Measurements from ENCODE around the gene CTNNA3. TPM values are rescaled to one million over a fixed set of nuclear protein-coding genes. Genes with fewer than 3 reads are reported as not detected.
"Not testable (repeated sequence)": the region's sequence is repeated elsewhere in the genome, so short reads cannot be mapped to it uniquely, and the experiment has no call there.

CTNNA3 gene
- 0.05 TPM for polyA plus RNA-seq (2012; ENCODE audit: insufficient read depth, insufficient read length, low read depth)

- DNase-seq, result no peak
- no peaks in the 10 kb centered on the region for H3K9me3 ChIP-seq
These were observed at the start of gene CTNNA3 for GRCh38 chr10:67696029-67696428. Gene CTNNA3, minus strand, starts transcription at chr10:67696195.

GRCh38 chr10:67735430-67735829 is 39.4 kb upstream of the CTNNA3 start:
- H3K27me3 ChIP-seq, result no peaks in the 10 kb centered on the region
- no peak for TF ChIP-seq CTCF (IDR thresholded peaks at IDR 0.05; ENCODE audit: low read depth, low read length)
- no peak overlapping the region for H3K4me3 ChIP-seq (ENCODE audit: low read depth, low read length)
- no peak for DNase-seq
- no peaks in the 10 kb centered on the region for H3K36me3 ChIP-seq
- no peaks in the 10 kb centered on the region; the same call in 1 of the 2 replicates for H3K9me3 ChIP-seq
- no peaks in the 10 kb centered on the region for H3K4me1 ChIP-seq

More at GRCh38 chr10:67696029-67696428, at the start of gene CTNNA3:
- no peak for TF ChIP-seq CTCF (IDR thresholded peaks at IDR 0.05; ENCODE audit: low read depth, low read length)
- Histone ChIP-seq H3K4me3 (ENCODE audit: low read depth, low read length) (no peak within 1 kb of the TSS), H3K36me3 (no peaks in the 10 kb centered on the region), H3K27me3 (peaks cover 27% of the 10 kb centered on the region), H3K4me1 (no peaks in the 10 kb centered on the region)

GRCh38 chr10:67733511-67733910 is 37.5 kb upstream of the CTNNA3 start:
- no peaks in the 10 kb centered on the region for H3K4me1 ChIP-seq
- no peaks in the 10 kb centered on the region; the same call in 1 of the 2 replicates for H3K27me3 ChIP-seq
- H3K4me3 ChIP-seq (ENCODE audit: low read depth, low read length), result no peak overlapping the region
- no peak for TF ChIP-seq CTCF (IDR thresholded peaks at IDR 0.05; ENCODE audit: low read depth, low read length)
- no peaks in the 10 kb centered on the region for H3K9me3 ChIP-seq
- no peaks in the 10 kb centered on the region for H3K36me3 ChIP-seq
- no peak for DNase-seq

- DNase-seq, result no peak
- Histone ChIP-seq H3K9me3 (no peaks in the 10 kb centered on the region), H3K36me3 (no peaks in the 10 kb centered on the region), H3K27me3 (peaks cover 3% of the 10 kb centered on the region; the same call in 1 of the 2 replicates), H3K4me3 (ENCODE audit: low read depth, low read length) (no peak overlapping the region), H3K4me1 (no peaks in the 10 kb centered on the region)
- TF ChIP-seq CTCF (IDR thresholded peaks at IDR 0.05; ENCODE audit: low read depth, low read length), result no peak
These were observed 29.6 kb upstream of the CTNNA3 start for GRCh38 chr10:67725567-67725966.

- Histone ChIP-seq H3K4me1 (no peaks in the 10 kb centered on the region), H3K27me3 (peaks cover 3% of the 10 kb centered on the region; the same call in 1 of the 2 replicates), H3K4me3 (ENCODE audit: low read depth, low read length) (no peak overlapping the region), H3K36me3 (no peaks in the 10 kb centered on the region), H3K9me3 (no peaks in the 10 kb centered on the region)
- no peak for DNase-seq
- no peak for TF ChIP-seq CTCF (IDR thresholded peaks at IDR 0.05; ENCODE audit: low read depth, low read length)
These were observed 27.6 kb upstream of the CTNNA3 start for GRCh38 chr10:67723601-67724000.

- TF ChIP-seq CTCF (IDR thresholded peaks at IDR 0.05; ENCODE audit: low read depth, low read length), result no peak
- DNase-seq, result no peak
- no peaks in the 10 kb centered on the region for H3K4me1 ChIP-seq
- no peaks in the 10 kb centered on the region for H3K36me3 ChIP-seq
- H3K27me3 ChIP-seq, result peaks cover 3% of the 10 kb centered on the region; the same call in 1 of the 2 replicates
- no peak overlapping the region for H3K4me3 ChIP-seq (ENCODE audit: low read depth, low read length)
- H3K9me3 ChIP-seq, result no peaks in the 10 kb centered on the region
These were observed 26.1 kb upstream of the CTNNA3 start for GRCh38 chr10:67722113-67722512.

- not testable (repeated sequence) for DNase-seq; H3K9me3 ChIP-seq; H3K4me1 ChIP-seq; H3K27me3 ChIP-seq; H3K4me3 ChIP-seq (ENCODE audit: low read depth, low read length); H3K36me3 ChIP-seq
These were observed 20.5 kb upstream of the CTNNA3 start for GRCh38 chr10:67716455-67716854.

All from BE2C (cell line).